ENCODE data around the gene FAM83F. TPM values are rescaled to one million over a fixed set of nuclear protein-coding genes. Genes with fewer than 3 reads are reported as not detected.

Gene FAM83F
- total RNA-seq, 1 experiment from 2014 or later, result 8.1 TPM

DNA sequence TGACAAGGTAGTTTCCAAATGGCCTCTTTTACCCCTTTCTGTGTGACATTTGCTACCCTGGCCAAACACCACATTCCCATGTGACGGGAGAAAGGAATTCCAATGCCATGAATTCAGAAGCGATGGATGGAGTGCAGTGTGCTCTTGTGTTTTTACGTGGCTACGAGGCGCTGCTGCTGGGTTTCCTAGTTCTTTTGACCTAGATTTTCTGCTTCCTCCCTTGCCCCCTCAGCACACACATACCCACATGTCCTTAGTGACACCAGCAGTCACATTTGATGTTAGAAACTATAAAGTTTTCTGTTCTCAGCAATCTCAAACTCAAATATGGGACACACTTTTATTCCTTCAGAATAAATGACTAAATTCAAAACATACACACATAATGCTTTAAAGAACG, 42.4 kb upstream of the FAM83F start:
- Histone ChIP-seq H2AFZ (no peak overlapping the region), H3K27me3 (ENCODE audit: insufficient read depth, low read depth) (peaks cover 46% of the 10 kb centered on the region), H3K9me3 (ENCODE audit: insufficient read depth, low read depth) (no peaks in the 10 kb centered on the region), H3K4me3 (no peak overlapping the region), H3K9me2 (ENCODE audit: insufficient read depth) (no peaks in the 10 kb centered on the region), H3K36me3 (ENCODE audit: low read depth) (no peaks in the 10 kb centered on the region), H3K4me2 (no peak overlapping the region), H4K20me1 (ENCODE audit: insufficient read depth) (no peaks in the 10 kb centered on the region), H3F3A (ENCODE audit: insufficient read depth, low read depth) (no peaks in the 10 kb centered on the region), H3K79me2 (ENCODE audit: low read depth) (no peaks in the 10 kb centered on the region), H3K4me1 (replicated peaks; ENCODE audit: insufficient read depth) (no peaks in the 10 kb centered on the region), H3K27ac (no peak overlapping the region)
- DNase-seq, result no peak
- TF ChIP-seq EZH2 (IDR thresholded peaks at IDR 0.05; ENCODE audit: low read depth), result no peak
- TF ChIP-seq, protein P1, sequence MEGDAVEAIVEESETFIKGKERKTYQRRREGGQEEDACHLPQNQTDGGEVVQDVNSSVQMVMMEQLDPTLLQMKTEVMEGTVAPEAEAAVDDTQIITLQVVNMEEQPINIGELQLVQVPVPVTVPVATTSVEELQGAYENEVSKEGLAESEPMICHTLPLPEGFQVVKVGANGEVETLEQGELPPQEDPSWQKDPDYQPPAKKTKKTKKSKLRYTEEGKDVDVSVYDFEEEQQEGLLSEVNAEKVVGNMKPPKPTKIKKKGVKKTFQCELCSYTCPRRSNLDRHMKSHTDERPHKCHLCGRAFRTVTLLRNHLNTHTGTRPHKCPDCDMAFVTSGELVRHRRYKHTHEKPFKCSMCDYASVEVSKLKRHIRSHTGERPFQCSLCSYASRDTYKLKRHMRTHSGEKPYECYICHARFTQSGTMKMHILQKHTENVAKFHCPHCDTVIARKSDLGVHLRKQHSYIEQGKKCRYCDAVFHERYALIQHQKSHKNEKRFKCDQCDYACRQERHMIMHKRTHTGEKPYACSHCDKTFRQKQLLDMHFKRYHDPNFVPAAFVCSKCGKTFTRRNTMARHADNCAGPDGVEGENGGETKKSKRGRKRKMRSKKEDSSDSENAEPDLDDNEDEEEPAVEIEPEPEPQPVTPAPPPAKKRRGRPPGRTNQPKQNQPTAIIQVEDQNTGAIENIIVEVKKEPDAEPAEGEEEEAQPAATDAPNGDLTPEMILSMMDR (conservative IDR thresholded peaks at IDR 0.05), result no peak
- POLR2A ChIA-PET (ENCODE audit: unreplicated experiment), result no interaction called here
- intact Hi-C loops (cut with micrococcal nuclease; ENCODE audit: unreplicated experiment), result no loop called here
- BruUV-seq (replicated peaks), result no TSS peak
- CTCF ChIA-PET, result no interaction called here

DNA sequence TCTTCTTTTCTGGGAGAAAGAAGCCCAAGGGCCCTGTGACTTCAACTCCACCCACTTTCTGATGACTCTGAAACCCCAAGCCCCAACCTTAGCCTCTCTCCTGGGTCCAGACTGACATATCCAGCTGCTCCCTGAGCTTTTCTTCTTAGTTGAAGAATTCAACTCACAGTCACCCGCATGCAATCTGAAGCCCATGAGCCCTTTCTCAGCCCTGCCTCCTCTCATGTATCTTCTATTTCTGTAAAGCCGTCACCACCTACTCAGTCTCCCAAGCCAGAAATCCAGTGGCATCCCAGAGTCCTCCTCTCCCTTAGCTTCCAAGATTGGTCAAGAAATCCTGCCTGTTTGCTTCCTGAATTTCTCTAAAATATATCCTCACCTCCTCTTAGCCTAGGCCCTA, 41.7 kb upstream of the FAM83F start:
- POLR2A ChIA-PET (ENCODE audit: unreplicated experiment), result no interaction called here
- intact Hi-C loops (cut with micrococcal nuclease; ENCODE audit: unreplicated experiment), result no loop called here

DNA sequence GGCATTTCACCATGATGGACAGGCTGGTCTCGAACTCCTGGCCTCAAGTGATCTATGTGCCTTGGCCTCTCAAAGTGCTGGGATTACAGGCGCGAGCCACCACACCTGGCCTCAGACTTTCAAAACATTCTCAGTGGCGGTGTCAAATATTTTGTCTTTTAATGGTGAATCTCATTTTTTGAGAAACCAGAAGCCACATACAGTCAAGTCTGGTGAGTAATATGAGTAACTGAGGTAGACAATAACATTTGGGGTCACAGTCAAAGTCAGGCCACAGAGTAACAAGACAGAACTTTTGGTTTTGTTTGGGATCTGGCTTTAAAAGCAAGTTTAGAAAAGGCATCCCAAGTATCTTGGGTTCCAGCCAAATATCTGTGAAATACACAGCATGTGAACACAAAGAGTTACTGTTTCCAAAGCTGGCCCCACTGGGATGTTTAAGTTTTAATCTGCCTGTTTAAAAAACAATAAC, 40.1 kb upstream of the FAM83F start:
- POLR2A ChIA-PET (ENCODE audit: unreplicated experiment), result no interaction called here
- Histone ChIP-seq H3K4me1 (replicated peaks; ENCODE audit: insufficient read depth) (no peaks in the 10 kb centered on the region), H3K4me3 (no peak overlapping the region), H3K36me3 (ENCODE audit: low read depth) (no peaks in the 10 kb centered on the region), H3K9me3 (ENCODE audit: insufficient read depth, low read depth) (no peaks in the 10 kb centered on the region), H3K9me2 (ENCODE audit: insufficient read depth) (no peaks in the 10 kb centered on the region), H3K27ac (no peak overlapping the region), H3K79me2 (ENCODE audit: low read depth) (no peaks in the 10 kb centered on the region), H3K27me3 (ENCODE audit: insufficient read depth, low read depth) (peaks cover 40% of the 10 kb centered on the region), H3F3A (ENCODE audit: insufficient read depth, low read depth) (no peaks in the 10 kb centered on the region), H2AFZ (no peak overlapping the region), H3K4me2 (no peak overlapping the region), H4K20me1 (ENCODE audit: insufficient read depth) (no peaks in the 10 kb centered on the region)
- intact Hi-C loops (cut with micrococcal nuclease; ENCODE audit: unreplicated experiment), result no loop called here
- BruUV-seq (replicated peaks), result no TSS peak
- CTCF ChIA-PET, result no interaction called here
- DNase-seq, result peak in 1 of 2 experiments; percentile 48
- TF ChIP-seq, protein P1 (conservative IDR thresholded peaks at IDR 0.05), result no peak
- TF ChIP-seq EZH2 (IDR thresholded peaks at IDR 0.05; ENCODE audit: low read depth), result no peak

More for the DNA sequence above, 41.7 kb upstream of the FAM83F start:
- H3F3A ChIP-seq (ENCODE audit: insufficient read depth, low read depth), result no peaks in the 10 kb centered on the region
- H3K4me1 ChIP-seq (replicated peaks; ENCODE audit: insufficient read depth), result no peaks in the 10 kb centered on the region
- no peaks in the 10 kb centered on the region for H3K79me2 ChIP-seq (ENCODE audit: low read depth)
- no peak overlapping the region for H3K27ac ChIP-seq
- H3K9me2 ChIP-seq (ENCODE audit: insufficient read depth), result no peaks in the 10 kb centered on the region
- DNase-seq, result no peak
- TF ChIP-seq, protein P1 (conservative IDR thresholded peaks at IDR 0.05), result no peak
- no peak for TF ChIP-seq EZH2 (IDR thresholded peaks at IDR 0.05; ENCODE audit: low read depth)
- H3K4me3 ChIP-seq, result no peak overlapping the region
- peaks cover 41% of the 10 kb centered on the region for H3K27me3 ChIP-seq (ENCODE audit: insufficient read depth, low read depth)
- no peaks in the 10 kb centered on the region for H4K20me1 ChIP-seq (ENCODE audit: insufficient read depth)
- CTCF ChIA-PET, result interaction anchor here (0.6 kb wide), 1 partner anchor 154 kb away, joined by 4 read pairs; no protein-coding TSS in a partner anchor
- no peaks in the 10 kb centered on the region for H3K36me3 ChIP-seq (ENCODE audit: low read depth)
- no peaks in the 10 kb centered on the region for H3K9me3 ChIP-seq (ENCODE audit: insufficient read depth, low read depth)
- H3K4me2 ChIP-seq, result no peak overlapping the region
- BruUV-seq (replicated peaks), result no TSS peak
- H2AFZ ChIP-seq, result no peak overlapping the region
